ENCODE results near the gene RASGEF1B. TPM values are rescaled to one million over a fixed set of nuclear protein-coding genes. Genes with fewer than 3 reads are reported as not detected.
A peak's percentile ranks its signal among the peaks of the same experiment; 100 is the strongest.

RASGEF1B gene
- total and polyA plus RNA-seq, 9 of the 15 experiments (the other 6 are each of a cell fraction or from before 2014, with no cell fraction given), result 0.04 to 0.57 (median 0.22) TPM

DNA sequence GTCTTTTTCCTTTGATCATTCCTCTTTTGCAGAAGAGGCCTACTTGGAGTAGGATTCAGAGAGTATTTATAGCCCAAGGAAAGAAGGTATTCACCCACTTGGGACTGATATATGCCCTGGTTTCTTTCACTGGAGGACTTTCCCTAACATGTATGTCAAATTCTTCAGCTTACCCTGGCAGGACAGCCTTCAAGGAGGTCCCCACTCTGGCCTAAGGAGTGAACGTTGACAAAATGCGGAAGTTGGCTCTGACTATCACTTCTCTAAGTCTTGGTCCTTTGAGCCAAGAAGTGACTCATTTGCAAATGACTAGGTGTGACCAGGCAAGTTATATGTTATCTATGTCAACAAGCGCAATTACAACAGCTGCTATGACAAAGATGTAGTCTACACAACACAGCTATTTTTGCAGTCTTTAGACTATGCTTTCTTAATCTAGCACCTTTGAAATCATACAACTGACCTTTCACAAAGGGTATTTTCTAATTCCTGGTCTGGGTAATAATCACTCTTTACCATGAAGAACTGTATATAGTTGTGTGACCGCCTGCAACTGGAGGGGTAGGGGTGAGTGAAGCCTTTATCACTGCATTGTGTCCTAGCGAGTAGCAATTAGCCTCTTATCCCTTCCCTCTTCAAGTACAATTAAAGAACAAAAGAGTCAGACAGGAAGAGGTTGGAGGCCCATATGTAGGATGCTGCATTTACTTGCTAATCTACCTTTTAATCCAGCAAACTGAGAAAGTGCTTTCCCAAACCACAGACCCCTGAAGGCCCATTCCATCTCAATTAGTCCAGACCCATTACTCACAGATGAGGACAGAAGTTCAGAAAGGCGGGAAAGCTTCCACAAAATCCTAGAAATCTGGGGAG, 50.1 kb downstream of the RASGEF1B start (continued):
- TF ChIP-seq, protein P1, sequence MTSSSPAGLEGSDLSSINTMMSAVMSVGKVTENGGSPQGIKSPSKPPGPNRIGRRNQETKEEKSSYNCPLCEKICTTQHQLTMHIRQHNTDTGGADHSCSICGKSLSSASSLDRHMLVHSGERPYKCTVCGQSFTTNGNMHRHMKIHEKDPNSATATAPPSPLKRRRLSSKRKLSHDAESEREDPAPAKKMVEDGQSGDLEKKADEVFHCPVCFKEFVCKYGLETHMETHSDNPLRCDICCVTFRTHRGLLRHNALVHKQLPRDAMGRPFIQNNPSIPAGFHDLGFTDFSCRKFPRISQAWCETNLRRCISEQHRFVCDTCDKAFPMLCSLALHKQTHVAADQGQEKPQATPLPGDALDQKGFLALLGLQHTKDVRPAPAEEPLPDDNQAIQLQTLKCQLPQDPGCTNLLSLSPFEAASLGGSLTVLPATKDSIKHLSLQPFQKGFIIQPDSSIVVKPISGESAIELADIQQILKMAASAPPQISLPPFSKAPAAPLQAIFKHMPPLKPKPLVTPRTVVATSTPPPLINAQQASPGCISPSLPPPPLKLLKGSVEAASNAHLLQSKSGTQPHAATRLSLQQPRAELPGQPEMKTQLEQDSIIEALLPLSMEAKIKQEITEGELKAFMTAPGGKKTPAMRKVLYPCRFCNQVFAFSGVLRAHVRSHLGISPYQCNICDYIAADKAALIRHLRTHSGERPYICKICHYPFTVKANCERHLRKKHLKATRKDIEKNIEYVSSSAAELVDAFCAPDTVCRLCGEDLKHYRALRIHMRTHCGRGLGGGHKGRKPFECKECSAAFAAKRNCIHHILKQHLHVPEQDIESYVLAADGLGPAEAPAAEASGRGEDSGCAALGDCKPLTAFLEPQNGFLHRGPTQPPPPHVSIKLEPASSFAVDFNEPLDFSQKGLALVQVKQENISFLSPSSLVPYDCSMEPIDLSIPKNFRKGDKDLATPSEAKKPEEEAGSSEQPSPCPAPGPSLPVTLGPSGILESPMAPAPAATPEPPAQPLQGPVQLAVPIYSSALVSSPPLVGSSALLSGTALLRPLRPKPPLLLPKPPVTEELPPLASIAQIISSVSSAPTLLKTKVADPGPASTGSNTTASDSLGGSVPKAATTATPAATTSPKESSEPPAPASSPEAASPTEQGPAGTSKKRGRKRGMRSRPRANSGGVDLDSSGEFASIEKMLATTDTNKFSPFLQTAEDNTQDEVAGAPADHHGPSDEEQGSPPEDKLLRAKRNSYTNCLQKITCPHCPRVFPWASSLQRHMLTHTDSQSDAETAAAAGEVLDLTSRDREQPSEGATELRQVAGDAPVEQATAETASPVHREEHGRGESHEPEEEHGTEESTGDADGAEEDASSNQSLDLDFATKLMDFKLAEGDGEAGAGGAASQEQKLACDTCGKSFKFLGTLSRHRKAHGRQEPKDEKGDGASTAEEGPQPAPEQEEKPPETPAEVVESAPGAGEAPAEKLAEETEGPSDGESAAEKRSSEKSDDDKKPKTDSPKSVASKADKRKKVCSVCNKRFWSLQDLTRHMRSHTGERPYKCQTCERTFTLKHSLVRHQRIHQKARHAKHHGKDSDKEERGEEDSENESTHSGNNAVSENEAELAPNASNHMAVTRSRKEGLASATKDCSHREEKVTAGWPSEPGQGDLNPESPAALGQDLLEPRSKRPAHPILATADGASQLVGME (CRISPR knock-in tag; IDR thresholded peaks at IDR 0.05), result no peak
- TF ChIP-seq PYGO2 (tag; IDR thresholded peaks at IDR 0.05) (no peak), TGIF2 (CRISPR knock-in tag; IDR thresholded peaks at IDR 0.05) (no peak), GATA2 (CRISPR knock-in tag; IDR thresholded peaks at IDR 0.05) (peak; percentile 87), ZNF140 (CRISPR knock-in tag; IDR thresholded peaks at IDR 0.05) (no peak), PHF20 (IDR thresholded peaks at IDR 0.05; ENCODE audit: partially characterized antibody) (no peak), BCOR (IDR thresholded peaks at IDR 0.05) (no peak), TBL1XR1 (IDR thresholded peaks at IDR 0.05; ENCODE audit: low read length in 2 of 2) (no peak; a peak in 1 of 4 replicates), ZNF584 (CRISPR knock-in tag; IDR thresholded peaks at IDR 0.05; ENCODE audit: low read depth) (no peak), CBX2 (IDR thresholded peaks at IDR 0.05; ENCODE audit: insufficient read depth, low read length, poor library complexity, severe bottlenecking) (no peak), JUN (IDR thresholded peaks at IDR 0.05; ENCODE audit: borderline replicate concordance, low read depth, low read length) (peak; percentile 98), JUN (CRISPR knock-in tag; IDR thresholded peaks at IDR 0.05; ENCODE audit: borderline replicate concordance) (no peak), ELF4 (CRISPR knock-in tag; IDR thresholded peaks at IDR 0.05) (peak; percentile 81), ZNF311 (CRISPR knock-in tag; IDR thresholded peaks at IDR 0.05) (no peak), ZBTB1 (CRISPR knock-in tag; IDR thresholded peaks at IDR 0.05; ENCODE audit: borderline replicate concordance, low read depth) (no peak)
- TF ChIP-seq, protein P2, sequence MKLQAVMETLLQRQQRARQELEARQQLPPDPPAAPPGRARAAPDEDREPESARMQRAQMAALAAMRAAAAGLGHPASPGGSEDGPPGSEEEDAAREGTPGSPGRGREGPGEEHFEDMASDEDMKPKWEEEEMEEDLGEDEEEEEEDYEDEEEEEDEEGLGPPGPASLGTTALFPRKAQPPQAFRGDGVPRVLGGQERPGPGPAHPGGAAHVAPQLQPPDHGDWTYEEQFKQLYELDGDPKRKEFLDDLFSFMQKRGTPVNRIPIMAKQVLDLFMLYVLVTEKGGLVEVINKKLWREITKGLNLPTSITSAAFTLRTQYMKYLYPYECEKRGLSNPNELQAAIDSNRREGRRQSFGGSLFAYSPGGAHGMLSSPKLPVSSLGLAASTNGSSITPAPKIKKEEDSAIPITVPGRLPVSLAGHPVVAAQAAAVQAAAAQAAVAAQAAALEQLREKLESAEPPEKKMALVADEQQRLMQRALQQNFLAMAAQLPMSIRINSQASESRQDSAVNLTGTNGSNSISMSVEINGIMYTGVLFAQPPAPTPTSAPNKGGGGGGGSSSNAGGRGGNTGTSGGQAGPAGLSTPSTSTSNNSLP (IDR thresholded peaks at IDR 0.05; ENCODE audit: borderline replicate concordance, low read depth, low read length), result peak; percentile 83; the same call in 1 of the 2 replicates
- TF ChIP-seq, protein P3, sequence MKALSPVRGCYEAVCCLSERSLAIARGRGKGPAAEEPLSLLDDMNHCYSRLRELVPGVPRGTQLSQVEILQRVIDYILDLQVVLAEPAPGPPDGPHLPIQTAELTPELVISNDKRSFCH (CRISPR knock-in tag; IDR thresholded peaks at IDR 0.05), result no peak
- TF ChIP-seq, protein P3 (tag; IDR thresholded peaks at IDR 0.05), result no peak
- TF ChIP-seq, protein P4, sequence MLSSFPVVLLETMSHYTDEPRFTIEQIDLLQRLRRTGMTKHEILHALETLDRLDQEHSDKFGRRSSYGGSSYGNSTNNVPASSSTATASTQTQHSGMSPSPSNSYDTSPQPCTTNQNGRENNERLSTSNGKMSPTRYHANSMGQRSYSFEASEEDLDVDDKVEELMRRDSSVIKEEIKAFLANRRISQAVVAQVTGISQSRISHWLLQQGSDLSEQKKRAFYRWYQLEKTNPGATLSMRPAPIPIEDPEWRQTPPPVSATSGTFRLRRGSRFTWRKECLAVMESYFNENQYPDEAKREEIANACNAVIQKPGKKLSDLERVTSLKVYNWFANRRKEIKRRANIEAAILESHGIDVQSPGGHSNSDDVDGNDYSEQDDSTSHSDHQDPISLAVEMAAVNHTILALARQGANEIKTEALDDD (IDR thresholded peaks at IDR 0.05), result peak; percentile 99

All from K562 (cell line).